CD4-positive, alpha-beta T cell (primary cell): ENCODE results near the gene FRMD5. TPM values are rescaled to one million over a fixed set of nuclear protein-coding genes. Genes with fewer than 3 reads are reported as not detected.

Experiments used
- ATAC-seq: fragments of 200-7000 bp; cut with Tn5 transposase; one replicate; pipeline ENCODE4 v1.10.0; 2022; ENCODE audit warnings: mild to moderate bottlenecking; ENCODE audit not compliant: poor library complexity
- CTCF ChIA-PET: fragments of 350-600 bp; sonication (Branson Sonifier 250); formaldehyde crosslinking; loops from one replicate; lab custom pipeline; 2021; ENCODE audit warnings: antibody characterized with exemption, inconsistent platforms; lab: Charles Lee
- POLR2A ChIA-PET: fragments of 350-600 bp; sonication (Branson Sonifier 250); formaldehyde crosslinking; loops from one replicate; lab custom pipeline; 2021; ENCODE audit warnings: antibody characterized with exemption, inconsistent platforms; lab: Charles Lee
- DNase-seq, 14 experiments: peaks; one replicate each; pipeline ENCODE4 v3.0.0-alpha.2; 2013 to 2020; ENCODE audit warnings: mixed read lengths in 2 of 14
- H3K27ac ChIP-seq, 2 donors: one replicate each; pipeline versions ENCODE4 v1.5.1 to v1.7.0; 2013; ENCODE audit warnings: low read length in 2 of 2, low read depth in 1 of 2, mild to moderate bottlenecking in 1 of 2
- H3K27me3 ChIP-seq, 2 experiments: 1 replicate in 1 of 2; 2 replicates in 1 of 2; pipeline versions ENCODE4 v1.6.1 to v1.7.0; 2013; ENCODE audit warnings: low read length in 2 of 2, control low read depth in 1 of 2, mild to moderate bottlenecking in 1 of 2, moderate library complexity in 1 of 2; ENCODE audit not compliant: insufficient read depth in 2 of 2, control insufficient read depth in 1 of 2
- H3K36me3 ChIP-seq: one replicate; pipeline ENCODE4 v1.6.1; 2013; ENCODE audit warnings: low read length, control low read depth; ENCODE audit not compliant: insufficient read depth
- H3K4me1 ChIP-seq: one replicate; pipeline ENCODE4 v1.6.1; 2013; ENCODE audit warnings: low read length, control low read depth; ENCODE audit not compliant: insufficient read depth
- H3K4me3 ChIP-seq: one replicate; pipeline ENCODE4 v1.5.1; 2013; ENCODE audit warnings: mild to moderate bottlenecking, low read length, moderate library complexity
- H3K9me3 ChIP-seq, 2 experiments: 1 replicate in 1 of 2; 2 replicates in 1 of 2; pipeline versions ENCODE4 v1.6.1 to v1.7.0; 2013; ENCODE audit warnings: low read length in 2 of 2, mild to moderate bottlenecking in 2 of 2, control low read depth in 1 of 2, moderate library complexity in 1 of 2; ENCODE audit not compliant: control insufficient read depth in 1 of 2, insufficient read depth in 1 of 2
- H3K27ac Mint-ChIP-seq: one replicate; pipeline ENCODE4 v1.8.0; 2020; ENCODE audit warnings: mixed read lengths
- H3K27me3 Mint-ChIP-seq: one replicate; pipeline ENCODE4 v1.8.0; 2021; ENCODE audit warnings: mixed read lengths
- H3K36me3 Mint-ChIP-seq: one replicate; pipeline ENCODE4 v1.8.0; 2021; ENCODE audit warnings: low read depth, mixed read lengths
- H3K4me1 Mint-ChIP-seq: one replicate; pipeline ENCODE4 v1.8.0; 2021; ENCODE audit warnings: low read depth, mixed read lengths
- H3K4me3 Mint-ChIP-seq: one replicate; pipeline ENCODE4 v1.8.0; 2020; ENCODE audit warnings: mild to moderate bottlenecking, mixed read lengths
- H3K9me3 Mint-ChIP-seq: one replicate; pipeline ENCODE4 v1.8.0; 2020; ENCODE audit warnings: mixed read lengths
- intact Hi-C, 2 experiments: fragments of 100-400 bp; cut with DNase I in 1 of 2; cut with micrococcal nuclease in 1 of 2; formaldehyde crosslinking; loops; one replicate each; pipeline versions ENCODE4 v1.15.1 to v1.9.0; 2023 to 2025; cut with DNase I, micrococcal nuclease
- total RNA-seq, 174 experiments: library from RNA in 2 of 174; stranded (reverse) in 2 of 174; gene quantifications; one replicate each; pipeline ENCODE4 v1.2.3 and lab custom pipeline; 2021 to 2026
- TF ChIP-seq, protein P1 (sequence below): fragments of 200-600 bp; IDR thresholded peaks from one replicate; pipeline ENCODE4 v1.8.0; 2022; ENCODE audit warnings: antibody characterized with exemption, mild to moderate bottlenecking

The FRMD5 gene
- total RNA-seq, 2 experiments from 2014 or later, result not detected

DNA sequence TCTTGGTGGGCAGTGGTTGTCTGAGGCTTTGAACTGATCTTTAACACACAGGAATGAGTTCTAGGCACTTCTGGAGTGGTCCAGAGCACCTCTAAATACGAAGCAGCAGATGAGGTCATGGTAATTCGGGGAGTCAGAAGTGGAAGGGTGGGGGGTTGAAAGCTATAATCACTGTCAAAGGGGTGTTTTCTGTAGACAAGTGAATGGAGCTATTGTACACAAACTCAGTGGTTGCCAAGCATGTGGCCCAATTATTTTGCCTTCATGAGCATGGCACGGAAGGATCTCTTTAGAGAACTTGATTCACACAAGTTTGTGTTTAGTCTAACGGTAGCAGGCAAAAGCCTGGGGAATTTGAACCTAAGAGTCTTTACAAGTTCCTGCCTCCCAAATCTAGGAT is 6.3 kb downstream of the FRMD5 start:
- Histone ChIP-seq H3K4me3 (no peak overlapping the region), H3K36me3 (no peaks in the 10 kb centered on the region), H3K27ac (no peak overlapping the region), H3K4me1 (peaks cover 4% of the 10 kb centered on the region), H3K9me3 (no peaks in the 10 kb centered on the region), H3K27me3 (peaks cover 18 to 20% of the 10 kb centered on the region in 2 experiments)
- Mint-ChIP-seq H3K4me3 (no peak overlapping the region), H3K9me3 (no peaks in the 10 kb centered on the region), H3K27me3 (peaks cover 52% of the 10 kb centered on the region), H3K4me1 (peaks cover 6% of the 10 kb centered on the region), H3K36me3 (no peaks in the 10 kb centered on the region), H3K27ac (no peak overlapping the region)
- TF ChIP-seq, protein P1, sequence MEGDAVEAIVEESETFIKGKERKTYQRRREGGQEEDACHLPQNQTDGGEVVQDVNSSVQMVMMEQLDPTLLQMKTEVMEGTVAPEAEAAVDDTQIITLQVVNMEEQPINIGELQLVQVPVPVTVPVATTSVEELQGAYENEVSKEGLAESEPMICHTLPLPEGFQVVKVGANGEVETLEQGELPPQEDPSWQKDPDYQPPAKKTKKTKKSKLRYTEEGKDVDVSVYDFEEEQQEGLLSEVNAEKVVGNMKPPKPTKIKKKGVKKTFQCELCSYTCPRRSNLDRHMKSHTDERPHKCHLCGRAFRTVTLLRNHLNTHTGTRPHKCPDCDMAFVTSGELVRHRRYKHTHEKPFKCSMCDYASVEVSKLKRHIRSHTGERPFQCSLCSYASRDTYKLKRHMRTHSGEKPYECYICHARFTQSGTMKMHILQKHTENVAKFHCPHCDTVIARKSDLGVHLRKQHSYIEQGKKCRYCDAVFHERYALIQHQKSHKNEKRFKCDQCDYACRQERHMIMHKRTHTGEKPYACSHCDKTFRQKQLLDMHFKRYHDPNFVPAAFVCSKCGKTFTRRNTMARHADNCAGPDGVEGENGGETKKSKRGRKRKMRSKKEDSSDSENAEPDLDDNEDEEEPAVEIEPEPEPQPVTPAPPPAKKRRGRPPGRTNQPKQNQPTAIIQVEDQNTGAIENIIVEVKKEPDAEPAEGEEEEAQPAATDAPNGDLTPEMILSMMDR, result no peak
- ChIA-PET POLR2A (no interaction called here), CTCF (no interaction called here)
- ATAC-seq (no peak), DNase-seq (no peak)
- intact Hi-C loops, result no loop called here

DNA sequence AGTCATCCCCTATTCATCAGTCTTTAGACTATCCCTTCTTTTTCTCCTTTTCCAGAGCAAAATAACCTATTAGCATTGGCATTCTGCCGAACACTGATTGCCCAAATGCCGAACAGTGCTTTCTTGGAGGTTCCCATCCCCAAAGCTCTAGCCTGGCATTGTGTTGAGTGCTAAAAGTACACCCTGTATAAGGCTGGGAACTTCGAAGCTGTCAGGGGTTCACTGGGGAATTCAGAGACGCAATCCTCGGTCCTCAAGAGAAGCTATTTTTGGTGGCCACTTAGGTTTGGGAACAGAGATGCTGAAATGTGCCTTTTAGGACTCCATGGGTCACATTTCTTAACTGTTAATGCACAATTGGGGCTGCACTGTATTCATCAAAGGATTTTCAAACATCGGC is 8.4 kb downstream of the FRMD5 start:
- Histone ChIP-seq H3K4me1 (no peaks in the 10 kb centered on the region), H3K9me3 (no peaks in the 10 kb centered on the region), H3K27me3 (peaks cover 0 to 14% of the 10 kb centered on the region in 2 experiments), H3K36me3 (no peaks in the 10 kb centered on the region), H3K27ac (no peak overlapping the region), H3K4me3 (no peak overlapping the region)
- TF ChIP-seq, protein P1, result no peak
- Mint-ChIP-seq H3K4me3 (no peak overlapping the region), H3K27me3 (peaks cover 38% of the 10 kb centered on the region), H3K27ac (no peak overlapping the region), H3K9me3 (no peaks in the 10 kb centered on the region), H3K36me3 (no peaks in the 10 kb centered on the region), H3K4me1 (no peaks in the 10 kb centered on the region)
- DNase-seq (no peak), ATAC-seq (no peak)
- intact Hi-C loops, result no loop called here
- CTCF ChIA-PET, result no interaction called here
- POLR2A ChIA-PET, result no interaction called here

DNA sequence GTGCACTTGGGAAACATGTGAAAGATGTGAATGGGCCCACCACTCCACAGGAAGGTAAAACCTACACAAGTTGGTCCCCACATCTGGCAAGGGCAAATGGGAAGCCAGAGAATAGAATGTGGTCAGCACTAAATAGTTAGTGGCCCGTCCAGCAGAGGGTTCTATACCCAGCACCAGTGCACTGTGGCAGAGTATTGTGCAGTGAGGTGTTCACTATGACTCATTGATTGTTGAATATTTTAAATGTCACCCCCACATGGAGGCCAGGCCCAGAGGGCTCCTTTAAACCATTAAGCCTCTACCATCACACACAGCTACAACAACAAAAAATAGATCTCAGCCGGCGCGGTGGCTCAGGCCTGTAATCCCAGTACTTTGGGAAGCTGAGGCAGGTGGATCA is 11.7 kb downstream of the FRMD5 start:
- TF ChIP-seq, protein P1, result no peak

More for the DNA sequence above, 11.7 kb downstream of the FRMD5 start:
- Histone ChIP-seq H3K36me3 (no peaks in the 10 kb centered on the region), H3K9me3 (no peaks in the 10 kb centered on the region), H3K4me3 (no peak overlapping the region), H3K4me1 (no peaks in the 10 kb centered on the region), H3K27ac (no peak overlapping the region), H3K27me3 (peaks cover 3 to 8% of the 10 kb centered on the region in 2 experiments)
- no peak for ATAC-seq
- H3K36me3 Mint-ChIP-seq, result no peaks in the 10 kb centered on the region
- peaks cover 23% of the 10 kb centered on the region for H3K27me3 Mint-ChIP-seq
- POLR2A ChIA-PET, result no interaction called here
- no peak overlapping the region for H3K27ac Mint-ChIP-seq
- no peaks in the 10 kb centered on the region for H3K4me1 Mint-ChIP-seq
- intact Hi-C loops, result no loop called here
- no peak overlapping the region for H3K4me3 Mint-ChIP-seq
- CTCF ChIA-PET, result no interaction called here
- DNase-seq, result no peak
- H3K9me3 Mint-ChIP-seq, result no peaks in the 10 kb centered on the region
